ENCODE data around the gene TRPM4.
A peak's percentile ranks its signal among the peaks of the same experiment; 100 is the strongest.

TRPM4 gene

GRCh38 chr19:49150106-49150943, 7.3 kb upstream of the TRPM4 start:
- no peak overlapping the region for H3K27ac ChIP-seq (ENCODE audit: low read length)
- peak; percentile 69 for DNase-seq
- TF ChIP-seq EZH2 (optimal IDR thresholded peaks at IDR 0.05; ENCODE audit: low read depth, low read length): no peak
- TF ChIP-seq EZH2phosphoT487 (IDR thresholded peaks at IDR 0.05; ENCODE audit: low read length): no peak
- no peak for TF ChIP-seq CTCF (IDR thresholded peaks at IDR 0.05; ENCODE audit: low read length)
- H3K9me2 ChIP-seq (replicated peaks; ENCODE audit: insufficient read depth, low read length): no peaks in the 10 kb centered on the region
- H3K9me3 ChIP-seq (replicated peaks; ENCODE audit: insufficient read depth, low read length): no peaks in the 10 kb centered on the region
- peaks cover 67% of the 10 kb centered on the region for H3K27me3 ChIP-seq (replicated peaks; ENCODE audit: insufficient read depth, low read length)
- H3K79me2 ChIP-seq (ENCODE audit: low read length): no peaks in the 10 kb centered on the region
- no peaks in the 10 kb centered on the region for H4K20me1 ChIP-seq (ENCODE audit: insufficient read depth, low read length)
- H3K4me2 ChIP-seq (ENCODE audit: low read depth, low read length): peak overlapping the region; percentile 99
- peak overlapping the region; percentile 69 for H3K4me3 ChIP-seq (ENCODE audit: low read length)
- H3K9ac ChIP-seq (ENCODE audit: low read length): peak overlapping the region; percentile 46; the same call in 1 of the 2 replicates
- H3K4me1 ChIP-seq (ENCODE audit: low read length): peaks cover 10% of the 10 kb centered on the region; the same call in 1 of the 2 replicates
- H2AFZ ChIP-seq (ENCODE audit: low read length): peak overlapping the region; percentile 81
- H3K36me3 ChIP-seq (replicated peaks; ENCODE audit: insufficient read depth, low read length): no peaks in the 10 kb centered on the region
- H3F3A ChIP-seq (ENCODE audit: insufficient read depth, low read length): no peaks in the 10 kb centered on the region

- TF ChIP-seq CTCF (IDR thresholded peaks at IDR 0.05; ENCODE audit: low read length) (no peak), EZH2 (optimal IDR thresholded peaks at IDR 0.05; ENCODE audit: low read depth, low read length) (no peak), EZH2phosphoT487 (IDR thresholded peaks at IDR 0.05; ENCODE audit: low read length) (no peak)
- H3K4me2 ChIP-seq (ENCODE audit: low read depth, low read length): peak overlapping the region; percentile 99
- H3K27me3 ChIP-seq (replicated peaks; ENCODE audit: insufficient read depth, low read length): peaks cover 70% of the 10 kb centered on the region
- no peak for DNase-seq
- H3K79me2 ChIP-seq (ENCODE audit: low read length): no peaks in the 10 kb centered on the region
- H4K20me1 ChIP-seq (ENCODE audit: insufficient read depth, low read length): no peaks in the 10 kb centered on the region
- peaks cover 5% of the 10 kb centered on the region; the same call in 1 of the 2 replicates for H3K4me1 ChIP-seq (ENCODE audit: low read length)
- no peaks in the 10 kb centered on the region for H3F3A ChIP-seq (ENCODE audit: insufficient read depth, low read length)
- H2AFZ ChIP-seq (ENCODE audit: low read length): peak overlapping the region; percentile 81
- no peak overlapping the region for H3K27ac ChIP-seq (ENCODE audit: low read length)
- H3K4me3 ChIP-seq (ENCODE audit: low read length): peak overlapping the region; percentile 69
- H3K9ac ChIP-seq (ENCODE audit: low read length): no peak overlapping the region
- H3K9me3 ChIP-seq (replicated peaks; ENCODE audit: insufficient read depth, low read length): no peaks in the 10 kb centered on the region
- H3K9me2 ChIP-seq (replicated peaks; ENCODE audit: insufficient read depth, low read length): no peaks in the 10 kb centered on the region
- no peaks in the 10 kb centered on the region for H3K36me3 ChIP-seq (replicated peaks; ENCODE audit: insufficient read depth, low read length)
Observed at GRCh38 chr19:49150944-49151243, 6.7 kb upstream of the TRPM4 start.

GRCh38 chr19:49151267-49152118, 6.1 kb upstream of the TRPM4 start:
- Histone ChIP-seq H4K20me1 (ENCODE audit: insufficient read depth, low read length) (no peaks in the 10 kb centered on the region), H3K4me1 (ENCODE audit: low read length) (peaks cover 5% of the 10 kb centered on the region; the same call in 1 of the 2 replicates), H3K79me2 (ENCODE audit: low read length) (no peaks in the 10 kb centered on the region), H3K27me3 (replicated peaks; ENCODE audit: insufficient read depth, low read length) (peaks cover 70% of the 10 kb centered on the region), H3K4me2 (ENCODE audit: low read depth, low read length) (no peak overlapping the region), H3K9ac (ENCODE audit: low read length) (no peak overlapping the region), H2AFZ (ENCODE audit: low read length) (no peak overlapping the region), H3K9me3 (replicated peaks; ENCODE audit: insufficient read depth, low read length) (no peaks in the 10 kb centered on the region), H3K36me3 (replicated peaks; ENCODE audit: insufficient read depth, low read length) (no peaks in the 10 kb centered on the region), H3K9me2 (replicated peaks; ENCODE audit: insufficient read depth, low read length) (no peaks in the 10 kb centered on the region), H3K27ac (ENCODE audit: low read length) (no peak overlapping the region), H3F3A (ENCODE audit: insufficient read depth, low read length) (no peaks in the 10 kb centered on the region), H3K4me3 (ENCODE audit: low read length) (no peak overlapping the region)
- no peak for DNase-seq
- TF ChIP-seq CTCF (IDR thresholded peaks at IDR 0.05; ENCODE audit: low read length) (no peak), EZH2phosphoT487 (IDR thresholded peaks at IDR 0.05; ENCODE audit: low read length) (no peak), EZH2 (optimal IDR thresholded peaks at IDR 0.05; ENCODE audit: low read depth, low read length) (no peak)

Measured in MM.1S (cell line).